Endothelial cell (in vitro differentiated cells): ENCODE data around the gene ROGDI. TPM values are rescaled to one million over a fixed set of nuclear protein-coding genes. Genes with fewer than 3 reads are reported as not detected.

ENCODE experiments used
- DNase-seq: peaks from one replicate; pipeline ENCODE4 v3.0.0; 2021; ENCODE audit warnings: low spot score
- H3K27ac Mint-ChIP-seq: one replicate; pipeline ENCODE4 v1.8.0; 2021; ENCODE audit warnings: mixed read lengths, inconsistent platforms; ENCODE audit not compliant: unreplicated experiment
- H3K27me3 Mint-ChIP-seq: one replicate; pipeline ENCODE4 v1.8.0; 2021; ENCODE audit warnings: mild to moderate bottlenecking, moderate library complexity, mixed read lengths, inconsistent platforms; ENCODE audit not compliant: unreplicated experiment
- H3K36me3 Mint-ChIP-seq: one replicate; pipeline ENCODE4 v1.8.0; 2021; ENCODE audit warnings: mild to moderate bottlenecking, low read depth, mixed read lengths, inconsistent platforms; ENCODE audit not compliant: unreplicated experiment
- H3K4me1 Mint-ChIP-seq: one replicate; pipeline ENCODE4 v1.8.0; 2021; ENCODE audit warnings: mild to moderate bottlenecking, mixed read lengths, inconsistent platforms; ENCODE audit not compliant: unreplicated experiment
- H3K4me3 Mint-ChIP-seq: one replicate; pipeline ENCODE4 v1.8.0; 2021; ENCODE audit warnings: mild to moderate bottlenecking, mixed read lengths, inconsistent platforms; ENCODE audit not compliant: unreplicated experiment
- H3K9me3 Mint-ChIP-seq: one replicate; pipeline ENCODE4 v1.8.0; 2021; ENCODE audit warnings: mixed read lengths, inconsistent platforms; ENCODE audit not compliant: unreplicated experiment
- total RNA-seq: library from RNA; stranded (reverse); fragmentation: NEBNext Ultra II Directional; extraction: Animal tissue kit (Norgen Biotek cat#: 25700); gene quantifications from one replicate; pipeline ENCODE4 v1.2.1, GENCODE V29; 2021; ENCODE audit not compliant: unreplicated experiment
- TF ChIP-seq, protein P1 (sequence below): fragments of 200-600 bp; sonication (generic); IDR thresholded peaks from one replicate; pipeline ENCODE4 v1.5.0; 2021; ENCODE audit warnings: antibody characterized with exemption; ENCODE audit not compliant: unreplicated experiment

Gene ROGDI
- total RNA-seq, 1 donor from 2014 or later = 46.2 TPM

DNA sequence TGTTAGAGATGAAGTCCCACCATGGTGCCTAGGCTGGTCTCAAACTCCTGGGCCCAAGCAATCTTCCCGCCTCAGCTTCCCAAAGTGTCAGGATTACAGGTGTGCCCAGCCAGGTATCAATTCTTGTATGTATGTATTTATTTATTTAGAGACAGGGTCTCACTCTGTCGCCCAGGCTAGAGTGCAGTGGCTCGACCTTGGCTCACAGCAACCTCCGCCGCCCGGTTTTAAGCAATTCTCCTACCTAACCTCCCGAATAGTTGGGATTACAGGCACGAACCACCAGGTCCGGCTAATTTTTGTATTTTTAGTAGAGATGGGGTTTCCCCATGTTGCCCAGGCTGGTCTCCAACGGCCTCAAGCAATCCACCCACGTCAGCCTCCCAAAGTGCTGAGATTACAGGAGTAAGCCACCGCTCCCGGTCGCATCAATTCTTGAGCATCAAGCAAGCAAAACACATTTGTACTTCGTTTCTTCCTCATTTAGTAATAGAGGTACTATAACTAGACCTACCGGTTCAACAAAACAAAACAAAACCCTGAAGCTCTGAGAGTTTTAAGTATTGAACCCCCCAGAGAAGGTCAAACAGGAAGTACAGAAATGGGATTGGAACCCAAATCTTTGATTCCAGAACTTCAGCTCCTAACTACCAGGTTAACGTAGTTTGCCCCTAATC is 34.4 kb downstream of the ROGDI start:
- no peak for DNase-seq
- TF ChIP-seq, protein P1, sequence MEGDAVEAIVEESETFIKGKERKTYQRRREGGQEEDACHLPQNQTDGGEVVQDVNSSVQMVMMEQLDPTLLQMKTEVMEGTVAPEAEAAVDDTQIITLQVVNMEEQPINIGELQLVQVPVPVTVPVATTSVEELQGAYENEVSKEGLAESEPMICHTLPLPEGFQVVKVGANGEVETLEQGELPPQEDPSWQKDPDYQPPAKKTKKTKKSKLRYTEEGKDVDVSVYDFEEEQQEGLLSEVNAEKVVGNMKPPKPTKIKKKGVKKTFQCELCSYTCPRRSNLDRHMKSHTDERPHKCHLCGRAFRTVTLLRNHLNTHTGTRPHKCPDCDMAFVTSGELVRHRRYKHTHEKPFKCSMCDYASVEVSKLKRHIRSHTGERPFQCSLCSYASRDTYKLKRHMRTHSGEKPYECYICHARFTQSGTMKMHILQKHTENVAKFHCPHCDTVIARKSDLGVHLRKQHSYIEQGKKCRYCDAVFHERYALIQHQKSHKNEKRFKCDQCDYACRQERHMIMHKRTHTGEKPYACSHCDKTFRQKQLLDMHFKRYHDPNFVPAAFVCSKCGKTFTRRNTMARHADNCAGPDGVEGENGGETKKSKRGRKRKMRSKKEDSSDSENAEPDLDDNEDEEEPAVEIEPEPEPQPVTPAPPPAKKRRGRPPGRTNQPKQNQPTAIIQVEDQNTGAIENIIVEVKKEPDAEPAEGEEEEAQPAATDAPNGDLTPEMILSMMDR = no peak
- no peaks in the 10 kb centered on the region for H3K9me3 Mint-ChIP-seq
- peak overlapping the region; percentile 88 for H3K4me3 Mint-ChIP-seq
- H3K4me1 Mint-ChIP-seq = peaks cover 15% of the 10 kb centered on the region
- peaks cover 13% of the 10 kb centered on the region for H3K36me3 Mint-ChIP-seq
- peak overlapping the region; percentile 94 for H3K27ac Mint-ChIP-seq
- H3K27me3 Mint-ChIP-seq = peaks cover 6% of the 10 kb centered on the region

DNA sequence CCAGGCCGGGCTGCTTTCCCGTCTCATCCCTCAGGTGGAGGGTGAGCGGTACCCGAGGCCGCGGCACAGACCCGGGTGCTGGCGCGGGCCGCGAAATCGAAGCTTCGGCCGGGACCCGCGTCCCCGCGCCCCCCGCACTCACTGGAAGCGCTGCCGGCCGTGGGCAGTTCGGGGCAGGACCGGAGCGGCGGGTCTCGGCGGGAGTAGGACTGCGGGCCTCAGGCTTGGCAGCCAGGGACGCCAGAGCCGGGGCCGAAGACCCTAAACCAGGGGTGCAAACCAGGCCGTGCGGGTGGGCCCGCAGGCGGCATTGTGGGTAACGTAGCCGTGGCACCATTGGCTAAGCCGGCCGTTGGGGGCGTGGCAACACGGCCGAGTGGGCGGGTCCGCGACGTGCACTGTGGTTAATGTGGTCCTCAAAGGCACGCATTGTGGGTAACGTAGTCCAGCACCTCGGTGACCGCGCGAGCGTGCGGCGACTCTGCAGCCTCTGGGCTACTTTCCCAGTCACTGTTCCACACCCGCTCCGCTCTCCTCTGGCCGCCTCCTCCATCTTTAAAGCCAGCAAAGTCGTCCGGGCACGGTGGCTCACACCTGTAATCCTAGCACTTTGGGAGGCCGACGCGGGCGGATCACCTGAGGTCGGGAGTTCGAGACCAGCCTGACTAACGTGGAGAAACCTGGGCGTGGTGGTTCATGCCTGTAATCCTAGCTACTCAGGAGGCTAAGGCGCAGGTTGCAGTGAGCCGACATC is 35.4 kb downstream of the ROGDI start, which contains the start of gene ZNF500:
TSS of gene ZNF500 (minus strand) at position 288 of the 754 bp plus-strand sequence. CDS start 1,184 bp downstream, outside the sequence.
- Mint-ChIP-seq H3K27ac (peak within 1 kb of the TSS; percentile 94), H3K9me3 (no peaks in the 10 kb centered on the region), H3K4me1 (peaks cover 15% of the 10 kb centered on the region), H3K36me3 (peaks cover 22% of the 10 kb centered on the region), H3K27me3 (peaks cover 6% of the 10 kb centered on the region), H3K4me3 (peak within 1 kb of the TSS; percentile 96)
- peak; percentile 100 for DNase-seq
- TF ChIP-seq, protein P1 = no peak

DNA sequence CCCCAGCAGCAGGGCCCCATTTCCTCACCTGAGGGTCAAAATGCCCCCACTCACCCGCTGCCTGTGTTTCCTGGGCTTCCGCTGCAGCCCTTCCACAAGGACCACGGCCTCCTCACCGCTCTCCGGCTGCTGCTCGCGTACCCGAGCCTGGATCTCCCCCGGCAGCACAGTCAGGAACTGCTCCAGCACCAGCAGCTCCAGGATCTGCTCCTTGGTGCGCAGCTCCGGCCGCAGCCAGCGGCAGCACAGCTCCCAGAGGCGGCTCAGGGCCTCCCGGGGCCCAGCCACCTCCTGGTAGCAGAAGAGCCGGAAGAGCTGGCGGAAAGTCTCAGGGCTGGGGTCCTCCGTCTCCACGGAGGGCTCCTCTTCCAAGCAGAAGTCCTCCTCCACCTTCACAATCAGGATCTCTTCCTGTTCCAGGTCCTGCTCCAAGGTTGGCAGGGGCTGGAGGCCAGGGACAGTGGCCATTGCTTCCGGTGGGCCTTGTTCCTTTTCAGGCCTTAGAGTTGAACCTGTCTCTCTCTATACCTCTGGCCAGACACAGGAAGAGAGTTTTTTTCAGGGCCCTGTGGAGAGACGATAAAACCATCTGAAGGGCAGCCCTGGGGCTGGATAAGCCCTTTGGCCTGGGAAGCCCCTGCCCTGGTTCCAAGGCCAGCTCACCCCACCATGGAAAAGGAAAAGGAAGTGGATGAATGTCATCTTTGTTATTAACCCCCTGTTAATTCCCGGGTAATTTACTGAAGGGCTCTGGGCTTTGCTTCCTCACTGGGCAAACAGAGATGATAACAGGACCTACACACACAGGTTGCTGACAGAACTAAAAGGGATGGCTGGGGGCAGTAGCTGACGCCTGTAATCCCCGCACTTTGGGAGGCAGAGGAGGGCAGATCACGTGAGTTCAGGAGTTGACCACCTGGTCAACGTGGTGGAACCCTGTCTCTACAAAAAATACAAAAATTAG is 36.6 kb downstream of the ROGDI start:
- peaks cover 15% of the 10 kb centered on the region for H3K4me1 Mint-ChIP-seq
- TF ChIP-seq, protein P1 = no peak
- H3K4me3 Mint-ChIP-seq = peak overlapping the region; percentile 96
- no peaks in the 10 kb centered on the region for H3K9me3 Mint-ChIP-seq
- peak overlapping the region; percentile 93 for H3K27ac Mint-ChIP-seq
- peaks cover 7% of the 10 kb centered on the region for H3K27me3 Mint-ChIP-seq
- peak; percentile 27 for DNase-seq
- H3K36me3 Mint-ChIP-seq = peaks cover 31% of the 10 kb centered on the region

DNA sequence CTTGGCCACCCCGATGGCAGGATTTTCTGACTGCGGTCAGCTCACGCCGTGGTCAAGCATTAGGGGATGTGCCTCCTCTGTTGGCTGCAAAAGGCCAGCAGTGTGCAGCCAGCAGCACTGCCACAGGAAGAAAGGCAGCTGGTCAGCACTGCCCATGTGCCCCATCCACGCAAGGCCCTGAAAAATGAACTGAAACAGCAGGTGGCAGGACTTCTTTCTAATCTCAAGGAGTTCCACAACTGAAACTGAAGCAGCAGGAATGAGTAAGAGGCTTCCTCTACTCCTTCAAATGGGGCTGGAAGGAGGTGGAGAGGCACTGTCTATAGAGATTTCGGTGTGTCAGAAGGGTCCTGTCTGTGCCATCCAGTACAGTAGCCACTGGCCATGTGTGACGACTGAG is 38.6 kb downstream of the ROGDI start:
- H3K36me3 Mint-ChIP-seq = peaks cover 49% of the 10 kb centered on the region
- peaks cover 10% of the 10 kb centered on the region for H3K27me3 Mint-ChIP-seq
- H3K4me3 Mint-ChIP-seq = no peak overlapping the region
- H3K4me1 Mint-ChIP-seq = peaks cover 15% of the 10 kb centered on the region
- no peaks in the 10 kb centered on the region for H3K9me3 Mint-ChIP-seq
- H3K27ac Mint-ChIP-seq = no peak overlapping the region
- TF ChIP-seq, protein P1 = no peak
- no peak for DNase-seq
